Spleen (tissue), 11 donors: ENCODE measurements around the gene CNTNAP5. TPM values are rescaled to one million over a fixed set of nuclear protein-coding genes. Genes with fewer than 3 reads are reported as not detected.

Experiments
- DNase-seq: peaks from one replicate; pipeline ENCODE4 v3.0.0-alpha.2; 2020
- H3K27ac ChIP-seq, 8 donors: fragments of 200-600 bp; sonication (generic) in 7 of 8; 1 replicate in 4 of 8; 2 replicates in 4 of 8; pipeline versions ENCODE4 v1.5.0 to v1.8.0; 2016 to 2021; ENCODE audit warnings: inconsistent platforms in 4 of 8, mild to moderate bottlenecking in 4 of 8, moderate library complexity in 1 of 8
- H3K27me3 ChIP-seq, 7 donors: fragments of 200-600 bp; sonication (generic) in 6 of 7; replicated peaks in 1 of 7; 1 replicate in 4 of 7; 2 replicates in 3 of 7; pipeline versions ENCODE4 v1.5.0 to v1.8.0; 2016 to 2021; ENCODE audit warnings: inconsistent platforms in 3 of 7, mild to moderate bottlenecking in 1 of 7
- H3K36me3 ChIP-seq, 6 donors: fragments of 200-600 bp; sonication (generic) in 5 of 6; 1 replicate in 4 of 6; 2 replicates in 2 of 6; pipeline versions ENCODE4 v1.5.0 to v1.8.0; 2016 to 2021; ENCODE audit warnings: inconsistent platforms in 2 of 6
- H3K4me1 ChIP-seq, 6 donors: fragments of 200-600 bp; sonication (generic) in 5 of 6; 1 replicate in 3 of 6; 2 replicates in 3 of 6; pipeline versions ENCODE4 v1.5.0 to v1.8.0; 2016 to 2021; ENCODE audit warnings: inconsistent platforms in 3 of 6
- H3K4me3 ChIP-seq, 8 donors: fragments of 200-600 bp; sonication (generic) in 7 of 8; 1 replicate in 4 of 8; 2 replicates in 4 of 8; pipeline versions ENCODE4 v1.5.0 to v1.8.0; 2016 to 2021; ENCODE audit warnings: inconsistent platforms in 4 of 8, mild to moderate bottlenecking in 4 of 8, moderate library complexity in 2 of 8
- H3K9me3 ChIP-seq, 8 donors: fragments of 200-600 bp; sonication (generic) in 7 of 8; 1 replicate in 4 of 8; 2 replicates in 4 of 8; pipeline versions ENCODE4 v1.5.0 to v1.8.0; 2016 to 2021; ENCODE audit warnings: inconsistent platforms in 4 of 8
- POLR2A ChIP-seq, 3 donors: fragments of 450-650 bp; IDR thresholded peaks; one replicate each; pipeline ENCODE4 v1.5.1; 2017; ENCODE audit warnings: antibody characterized with exemption in 3 of 3, mild to moderate bottlenecking in 1 of 3
- POLR2AphosphoS5 ChIP-seq, 3 donors: sonication (generic); formaldehyde crosslinking; IDR thresholded peaks; one replicate each; pipeline ENCODE4 v1.5.1; 2017; ENCODE audit warnings: antibody characterized with exemption in 3 of 3
- WGBS, 5 donors: extraction: QIAGEN DNeasy Blood & Tissue Kit in 3 of 5; methylation state at CpG; one replicate each; pipeline versions ENCODE4 v1.1.5 to v1.1.7; 2013 to 2018; 5-methylcytosine and 5-hydroxymethylcytosine counted together
- intact Hi-C: fragments of 100-400 bp; cut with DNase I; formaldehyde crosslinking; loops from one replicate; pipeline ENCODE4 v1.15.0; 2023; ENCODE audit warnings: low total_unique reads
- polyA plus RNA-seq, 3 donors: library from polyadenylated mRNA; stranded (reverse); fragments of 200-250 nt; gene quantifications; one replicate each; pipeline ENCODE4 v1.2.1, GENCODE V29; 2013
- total RNA-seq, 7 donors: library from RNA; depleted of rRNA in 3 of 7; stranded (reverse); fragments of >200 nt in 3 of 7; fragmentation: NEBNext Ultra II Directional in 4 of 7; extraction: Animal tissue kit (Norgen Biotek cat#: 25700) in 4 of 7; gene quantifications; one replicate each; pipeline versions ENCODE4 v1.1.0 to v1.2.1, GENCODE V29; 2016 to 2021
- TF ChIP-seq, protein P1 (sequence below), 11 experiments: fragments of 200-600 bp in 7 of 11; fragments of 450-650 bp in 4 of 11; sonication (generic) in 4 of 11; IDR thresholded peaks in 8 of 11; conservative IDR thresholded peaks in 3 of 11; 1 replicate in 7 of 11; 2 replicates in 4 of 11; pipeline versions ENCODE4 v1.4.0 to v1.8.0; 2016 to 2021; ENCODE audit warnings: antibody characterized with exemption in 11 of 11, inconsistent platforms in 4 of 11, mild to moderate bottlenecking in 1 of 11
- donor health status: healthy with polysubstance abuse.
- donor health status: DM: no; HTN: no; CAD: no; lungs with moderate emphysema.
- donor health status: DM: no; HTN: no; CAD: no.
- donor health status: Bipolar disorder and iron deficiency.
- donor health status: healthy.
- donor health status: DM: no; HTN: no; CAD: no.
- donor health status: DM: yes; HTN: yes; CAD: no.

The CNTNAP5 gene
- total and polyA plus RNA-seq, 10 donors = 0.18 TPM; not detected in 9

DNA sequence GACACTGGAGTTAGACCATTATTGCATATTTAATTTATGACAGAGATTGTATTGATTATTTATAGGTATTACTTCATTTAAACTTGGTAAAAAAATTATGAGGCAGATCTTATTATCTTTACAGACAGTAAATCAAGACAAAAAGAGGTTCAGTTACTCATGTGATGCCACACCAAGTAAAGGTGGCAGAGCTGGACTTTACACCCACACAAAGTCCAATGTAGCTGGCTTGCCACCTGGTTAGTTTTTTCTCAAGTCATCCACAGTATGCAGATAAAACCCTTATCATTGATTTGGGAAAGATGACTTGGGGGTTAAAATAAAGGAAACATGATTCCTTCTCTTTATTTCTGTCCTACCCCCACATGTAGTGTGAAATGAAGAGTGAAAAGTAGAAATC lies 137.2 kb downstream of the CNTNAP5 start:
- intact Hi-C loops = no loop called here
- DNase-seq = no peak
- Histone ChIP-seq H3K36me3 (no peaks in the 10 kb centered on the region), H3K4me3 (no peak overlapping the region), H3K27ac (no peak overlapping the region), H3K4me1 (no peaks in the 10 kb centered on the region), H3K9me3 (no peaks in the 10 kb centered on the region), H3K27me3 (no peaks in the 10 kb centered on the region)
- TF ChIP-seq POLR2A (IDR thresholded peaks at IDR 0.05) (no peak), POLR2AphosphoS5 (IDR thresholded peaks at IDR 0.05) (no peak)
- TF ChIP-seq, protein P1, sequence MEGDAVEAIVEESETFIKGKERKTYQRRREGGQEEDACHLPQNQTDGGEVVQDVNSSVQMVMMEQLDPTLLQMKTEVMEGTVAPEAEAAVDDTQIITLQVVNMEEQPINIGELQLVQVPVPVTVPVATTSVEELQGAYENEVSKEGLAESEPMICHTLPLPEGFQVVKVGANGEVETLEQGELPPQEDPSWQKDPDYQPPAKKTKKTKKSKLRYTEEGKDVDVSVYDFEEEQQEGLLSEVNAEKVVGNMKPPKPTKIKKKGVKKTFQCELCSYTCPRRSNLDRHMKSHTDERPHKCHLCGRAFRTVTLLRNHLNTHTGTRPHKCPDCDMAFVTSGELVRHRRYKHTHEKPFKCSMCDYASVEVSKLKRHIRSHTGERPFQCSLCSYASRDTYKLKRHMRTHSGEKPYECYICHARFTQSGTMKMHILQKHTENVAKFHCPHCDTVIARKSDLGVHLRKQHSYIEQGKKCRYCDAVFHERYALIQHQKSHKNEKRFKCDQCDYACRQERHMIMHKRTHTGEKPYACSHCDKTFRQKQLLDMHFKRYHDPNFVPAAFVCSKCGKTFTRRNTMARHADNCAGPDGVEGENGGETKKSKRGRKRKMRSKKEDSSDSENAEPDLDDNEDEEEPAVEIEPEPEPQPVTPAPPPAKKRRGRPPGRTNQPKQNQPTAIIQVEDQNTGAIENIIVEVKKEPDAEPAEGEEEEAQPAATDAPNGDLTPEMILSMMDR (IDR thresholded peaks at IDR 0.05 in 8 of 11, conservative IDR thresholded peaks at IDR 0.05 in 3 of 11) = no peak

DNA sequence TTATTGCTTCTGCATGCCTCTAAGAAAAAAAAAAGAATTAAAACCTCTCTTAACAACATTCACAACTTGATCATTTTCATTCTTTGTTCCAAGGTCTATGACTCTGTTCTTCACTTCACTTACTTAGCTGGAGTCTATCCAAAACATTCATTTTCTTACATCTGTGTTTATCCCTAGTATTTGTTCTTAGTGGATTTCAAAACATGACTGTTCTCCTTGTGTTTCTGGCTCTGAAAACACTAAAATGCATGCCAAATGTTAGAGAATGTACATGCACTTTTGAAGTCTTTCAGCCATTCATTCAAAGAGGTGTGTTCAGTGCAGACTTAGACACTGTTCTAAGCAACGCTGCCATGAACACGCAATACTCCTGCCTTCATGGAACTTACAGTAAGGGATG lies 138.8 kb downstream of the CNTNAP5 start:
- no peak for TF ChIP-seq POLR2AphosphoS5 (IDR thresholded peaks at IDR 0.05)
- TF ChIP-seq, protein P1 (IDR thresholded peaks at IDR 0.05 in 8 of 11, conservative IDR thresholded peaks at IDR 0.05 in 3 of 11) = no peak
- TF ChIP-seq POLR2A (IDR thresholded peaks at IDR 0.05) = no peak
- H3K27me3 ChIP-seq = no peaks in the 10 kb centered on the region
- intact Hi-C loops = no loop called here
- 86 to 96% (median 90%) methylated on average over 2 of the region's 2 CpGs for WGBS, 5 donors
- H3K4me3 ChIP-seq = no peak overlapping the region
- H3K9me3 ChIP-seq = no peaks in the 10 kb centered on the region
- H3K4me1 ChIP-seq = no peaks in the 10 kb centered on the region
- DNase-seq = no peak
- no peaks in the 10 kb centered on the region for H3K36me3 ChIP-seq
- H3K27ac ChIP-seq = no peak overlapping the region

DNA sequence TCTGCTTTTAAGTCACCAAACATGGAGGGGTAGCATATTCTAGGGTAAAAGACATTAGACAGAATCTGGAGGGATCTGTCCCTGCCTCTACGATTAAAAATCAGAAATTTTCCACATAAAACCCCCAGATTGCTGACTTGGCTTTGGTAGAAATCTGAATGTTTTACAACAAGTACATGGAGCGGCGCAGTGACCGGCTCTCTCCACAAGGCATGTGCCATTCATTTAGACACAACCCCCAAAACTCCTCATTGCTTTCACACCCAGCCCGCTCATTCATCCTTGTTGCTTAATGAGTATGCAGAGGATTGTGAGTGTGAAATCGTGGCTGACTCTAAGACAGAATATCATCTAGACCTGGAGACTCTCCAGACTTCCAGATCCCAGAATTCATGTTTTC lies 140.6 kb downstream of the CNTNAP5 start:
- Histone ChIP-seq H3K36me3 (no peaks in the 10 kb centered on the region), H3K27ac (no peak overlapping the region), H3K4me3 (no peak overlapping the region), H3K4me1 (no peaks in the 10 kb centered on the region), H3K27me3 (no peaks in the 10 kb centered on the region), H3K9me3 (peaks cover 0 to 11% (median 0%) of the 10 kb centered on the region in 8 donors)
- TF ChIP-seq, protein P1 (IDR thresholded peaks at IDR 0.05 in 8 of 11, conservative IDR thresholded peaks at IDR 0.05 in 3 of 11) = no peak
- TF ChIP-seq POLR2A (IDR thresholded peaks at IDR 0.05) = no peak
- no peak for TF ChIP-seq POLR2AphosphoS5 (IDR thresholded peaks at IDR 0.05)
- intact Hi-C loops = no loop called here
- 89 to 97% (median 92%) methylated on average over 6 of the region's 6 CpGs for WGBS, 5 donors
- DNase-seq = no peak

DNA sequence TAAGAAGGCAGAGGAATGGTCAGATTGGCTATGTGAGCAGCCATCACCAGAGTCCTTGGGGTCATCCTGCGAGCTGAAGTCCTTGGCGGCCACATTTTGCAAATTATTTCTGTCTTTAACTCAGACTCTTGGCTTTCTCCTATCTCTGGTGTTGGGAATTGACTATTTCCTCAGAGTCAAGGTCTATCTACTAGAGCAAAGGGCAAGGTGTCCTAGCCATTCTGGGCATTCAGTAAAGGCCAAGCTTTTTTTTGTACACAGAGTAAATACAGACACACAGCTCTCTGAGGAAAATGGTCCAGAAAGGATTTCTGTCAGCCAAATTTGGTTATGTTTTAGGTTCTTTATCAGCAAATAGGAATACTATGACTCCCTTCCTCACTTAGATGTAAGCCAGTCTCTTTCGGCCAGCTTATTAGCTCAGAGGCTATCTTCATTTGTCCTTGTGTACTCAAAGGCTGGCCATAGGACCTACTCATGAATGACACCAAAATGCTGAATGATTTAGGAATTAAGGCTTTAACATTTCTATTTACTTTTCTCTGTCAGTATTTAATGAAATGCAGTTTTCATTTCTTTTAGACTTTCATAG lies 146.5 kb downstream of the CNTNAP5 start:
- 64 to 90% (median 71%) methylated on average over 3 of the region's 3 CpGs for WGBS, 5 donors
- intact Hi-C loops = no loop called here

More for the DNA sequence above, 146.5 kb downstream of the CNTNAP5 start:
- Histone ChIP-seq H3K9me3 (peaks cover 0 to 19% (median 8%) of the 10 kb centered on the region in 8 donors), H3K4me1 (no peaks in the 10 kb centered on the region), H3K27me3 (no peaks in the 10 kb centered on the region), H3K4me3 (no peak overlapping the region), H3K36me3 (no peaks in the 10 kb centered on the region), H3K27ac (peak overlapping the region in 3 of 8 donors; percentile 12 to 48 (median 38))
- TF ChIP-seq POLR2AphosphoS5 (IDR thresholded peaks at IDR 0.05) = no peak
- TF ChIP-seq, protein P1 (IDR thresholded peaks at IDR 0.05 in 8 of 11, conservative IDR thresholded peaks at IDR 0.05 in 3 of 11) = no peak
- no peak for TF ChIP-seq POLR2A (IDR thresholded peaks at IDR 0.05)
- no peak for DNase-seq
